DND-41 (cell line): ENCODE data around the gene SLC8B1.

Source experiments
- EZH2 ChIP-seq: IDR thresholded peaks from 3 replicates; pipeline ENCODE4 v1.6.1; 2012; ENCODE audit warnings: borderline replicate concordance, low read depth, mild to moderate bottlenecking, moderate library complexity, low read length, inconsistent platforms; ENCODE audit not compliant: severe bottlenecking
- TF ChIP-seq, protein P1 (sequence below): IDR thresholded peaks from 2 replicates; pipeline ENCODE4 v1.5.1; 2012; ENCODE audit warnings: borderline replicate concordance, low read length, moderate library complexity, mild to moderate bottlenecking; ENCODE audit not compliant: poor library complexity, severe bottlenecking; ENCODE audit errors: extremely low read depth

DNA sequence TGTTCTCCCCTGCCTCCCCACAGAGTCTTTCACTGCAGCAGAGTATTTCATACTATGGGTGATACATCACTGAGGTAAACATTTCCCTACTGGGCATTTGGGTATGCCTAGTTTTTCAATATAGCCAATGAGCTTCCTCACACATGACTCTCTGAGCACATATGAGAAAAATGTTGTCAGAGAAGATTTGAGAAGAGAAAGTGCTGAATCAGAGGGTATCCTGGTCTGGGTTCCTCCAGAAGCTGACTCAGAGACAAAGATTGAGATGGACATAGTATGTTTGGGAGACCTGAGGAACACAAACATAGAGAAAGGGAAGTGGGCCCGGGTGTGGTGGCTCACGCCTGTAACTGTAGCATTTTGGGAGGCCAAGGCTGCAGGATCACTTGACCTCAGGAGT, 12.6 kb downstream of the SLC8B1 start:
- TF ChIP-seq, protein P1, sequence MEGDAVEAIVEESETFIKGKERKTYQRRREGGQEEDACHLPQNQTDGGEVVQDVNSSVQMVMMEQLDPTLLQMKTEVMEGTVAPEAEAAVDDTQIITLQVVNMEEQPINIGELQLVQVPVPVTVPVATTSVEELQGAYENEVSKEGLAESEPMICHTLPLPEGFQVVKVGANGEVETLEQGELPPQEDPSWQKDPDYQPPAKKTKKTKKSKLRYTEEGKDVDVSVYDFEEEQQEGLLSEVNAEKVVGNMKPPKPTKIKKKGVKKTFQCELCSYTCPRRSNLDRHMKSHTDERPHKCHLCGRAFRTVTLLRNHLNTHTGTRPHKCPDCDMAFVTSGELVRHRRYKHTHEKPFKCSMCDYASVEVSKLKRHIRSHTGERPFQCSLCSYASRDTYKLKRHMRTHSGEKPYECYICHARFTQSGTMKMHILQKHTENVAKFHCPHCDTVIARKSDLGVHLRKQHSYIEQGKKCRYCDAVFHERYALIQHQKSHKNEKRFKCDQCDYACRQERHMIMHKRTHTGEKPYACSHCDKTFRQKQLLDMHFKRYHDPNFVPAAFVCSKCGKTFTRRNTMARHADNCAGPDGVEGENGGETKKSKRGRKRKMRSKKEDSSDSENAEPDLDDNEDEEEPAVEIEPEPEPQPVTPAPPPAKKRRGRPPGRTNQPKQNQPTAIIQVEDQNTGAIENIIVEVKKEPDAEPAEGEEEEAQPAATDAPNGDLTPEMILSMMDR: no peak
- TF ChIP-seq EZH2: no peak
